NCI-H146 (cell line): Measurements from ENCODE around the gene COL27A1.
"Not testable (repeated sequence)": the region's sequence is repeated elsewhere in the genome, so short reads cannot be mapped to it uniquely, and the experiment has no call there.

ENCODE experiments used
- DNase-seq: peaks from one replicate; lab custom pipeline; 2025; lab: John Stamatoyannopoulos, UW

COL27A1 gene

GRCh38 chr9:114308361-114308950 is 153.1 kb downstream of the COL27A1 start:
- DNase-seq: no peak

DNA sequence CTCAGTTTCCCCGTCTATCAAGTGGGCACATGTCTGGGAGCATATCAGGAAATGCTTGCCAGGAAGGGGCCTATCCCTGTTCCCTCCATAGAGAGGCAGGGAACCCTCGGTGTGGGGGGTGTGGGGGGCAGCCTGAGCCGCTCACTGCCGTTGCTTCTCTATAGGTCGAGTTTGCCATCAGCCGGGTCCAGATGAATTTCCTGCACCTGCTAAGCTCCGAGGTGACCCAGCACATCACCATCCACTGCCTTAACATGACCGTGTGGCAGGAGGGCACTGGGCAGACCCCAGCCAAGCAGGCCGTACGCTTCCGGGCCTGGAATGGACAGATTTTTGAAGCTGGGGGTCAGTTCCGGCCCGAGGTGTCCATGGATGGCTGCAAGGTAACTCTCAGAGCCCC is 153.8 kb downstream of the COL27A1 start:
- DNase-seq: no peak

GRCh38 chr9:114310471-114311450 is 155.4 kb downstream of the COL27A1 start:
- DNase-seq: no peak

GRCh38 chr9:114311571-114312512 is 156.5 kb downstream of the COL27A1 start:
- no peak for DNase-seq

GRCh38 chr9:114312513-114312875 is 157.2 kb downstream of the COL27A1 start:
- no peak for DNase-seq

- no peak for DNase-seq
Measured at GRCh38 chr9:114313186-114313585, 157.8 kb downstream of the COL27A1 start.

DNA sequence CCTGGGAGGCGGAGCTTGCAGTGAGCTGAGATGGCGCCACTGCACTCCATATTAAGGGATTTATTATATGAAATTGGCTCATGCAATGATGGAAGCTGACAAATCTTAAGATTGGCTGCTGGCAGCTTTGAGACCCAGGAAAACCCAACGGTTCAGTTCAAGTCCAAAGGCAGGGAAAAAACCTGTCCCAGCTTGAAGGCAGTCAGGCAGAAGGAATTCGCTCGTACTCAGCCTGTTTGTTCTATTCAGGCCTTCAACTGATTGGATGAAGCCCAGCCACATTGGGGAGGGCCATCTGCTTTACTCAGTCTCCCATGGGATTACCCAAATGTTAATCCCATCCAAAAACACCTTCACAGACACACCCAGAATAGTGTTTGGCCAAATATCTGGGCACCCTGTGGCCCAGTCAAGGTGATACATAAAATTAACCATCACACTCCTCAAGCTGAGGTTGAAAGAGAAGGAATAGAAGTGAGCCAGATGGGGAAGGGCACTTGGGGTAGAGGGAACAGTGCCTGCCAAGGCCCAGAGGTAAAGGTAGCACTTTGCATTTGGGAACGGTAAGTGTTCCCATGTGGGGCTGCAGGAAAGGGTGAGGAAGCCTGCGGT is 159.0 kb downstream of the COL27A1 start:
- DNase-seq: no peak

- DNase-seq: no peak
Measured at GRCh38 chr9:114314881-114315722, 159.8 kb downstream of the COL27A1 start.

GRCh38 chr9:114315723-114316363 is 160.5 kb downstream of the COL27A1 start:
- DNase-seq: no peak

- DNase-seq: no peak
Measured at GRCh38 chr9:114316605-114317230, 161.4 kb downstream of the COL27A1 start.

GRCh38 chr9:114317665-114318357 is 162.5 kb downstream of the COL27A1 start:
- no peak for DNase-seq

GRCh38 chr9:114318416-114318815 is 163.1 kb downstream of the COL27A1 start:
- DNase-seq: no peak

- DNase-seq: no peak
Measured at GRCh38 chr9:114319147-114319546, 163.8 kb downstream of the COL27A1 start.

- DNase-seq: not testable (repeated sequence)
Measured at GRCh38 chr9:114320710-114321109, 165.4 kb downstream of the COL27A1 start.

DNA sequence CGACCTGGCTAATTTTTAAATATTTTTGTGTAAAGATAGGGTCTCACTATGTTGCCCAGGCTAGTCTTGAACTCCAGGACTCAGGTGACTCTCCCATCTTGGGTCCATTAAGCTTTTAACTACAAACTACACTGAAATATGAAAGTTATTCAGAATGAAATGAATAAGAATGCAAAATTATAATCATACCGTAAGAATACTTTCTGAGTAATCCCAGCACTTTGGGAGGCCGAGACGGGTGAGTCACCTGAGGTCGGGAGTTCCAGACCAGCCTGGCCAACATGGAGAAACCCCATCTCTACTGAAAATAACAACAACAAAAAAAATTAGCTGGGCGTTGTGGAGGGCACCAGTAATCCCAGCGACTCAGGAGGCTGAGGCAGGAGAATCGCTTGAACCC is 166.4 kb downstream of the COL27A1 start:
- DNase-seq: no peak

- DNase-seq: not testable (repeated sequence)
Measured at GRCh38 chr9:114322160-114322818, 167.0 kb downstream of the COL27A1 start.

- not testable (repeated sequence) for DNase-seq
Measured at GRCh38 chr9:114322831-114323531, 167.6 kb downstream of the COL27A1 start, which contains the start of gene ORM1. Gene ORM1 (plus strand): TSS chr9:114323098. CDS start chr9:114323134, 36 bp downstream.

GRCh38 chr9:114323849-114324248 is 168.5 kb downstream of the COL27A1 start:
- not testable (repeated sequence) for DNase-seq
